KOPT-K1 (cell line): Measurements from ENCODE around the gene MRGPRE.

Experiments
- H3K27ac ChIP-seq: fragments of 200-600 bp; sonication (generic); 2 replicates; pipeline ENCODE4 v1.5.1; 2016; ENCODE audit warnings: antibody characterized with exemption, mild to moderate bottlenecking, low read depth, low read length; ENCODE audit not compliant: poor library complexity, severe bottlenecking
- H3K36me3 ChIP-seq: fragments of 200-600 bp; sonication (generic); 2 replicates; pipeline ENCODE4 v1.5.1; 2017; ENCODE audit warnings: antibody characterized with exemption, mild to moderate bottlenecking, low read length, moderate library complexity; ENCODE audit not compliant: insufficient read depth
- H3K9me3 ChIP-seq: fragments of 200-600 bp; sonication (generic); 2 replicates; pipeline ENCODE4 v1.5.1; 2017; ENCODE audit warnings: antibody characterized with exemption, low read length, mild to moderate bottlenecking; ENCODE audit not compliant: insufficient read depth, poor library complexity, severe bottlenecking

The MRGPRE gene

DNA sequence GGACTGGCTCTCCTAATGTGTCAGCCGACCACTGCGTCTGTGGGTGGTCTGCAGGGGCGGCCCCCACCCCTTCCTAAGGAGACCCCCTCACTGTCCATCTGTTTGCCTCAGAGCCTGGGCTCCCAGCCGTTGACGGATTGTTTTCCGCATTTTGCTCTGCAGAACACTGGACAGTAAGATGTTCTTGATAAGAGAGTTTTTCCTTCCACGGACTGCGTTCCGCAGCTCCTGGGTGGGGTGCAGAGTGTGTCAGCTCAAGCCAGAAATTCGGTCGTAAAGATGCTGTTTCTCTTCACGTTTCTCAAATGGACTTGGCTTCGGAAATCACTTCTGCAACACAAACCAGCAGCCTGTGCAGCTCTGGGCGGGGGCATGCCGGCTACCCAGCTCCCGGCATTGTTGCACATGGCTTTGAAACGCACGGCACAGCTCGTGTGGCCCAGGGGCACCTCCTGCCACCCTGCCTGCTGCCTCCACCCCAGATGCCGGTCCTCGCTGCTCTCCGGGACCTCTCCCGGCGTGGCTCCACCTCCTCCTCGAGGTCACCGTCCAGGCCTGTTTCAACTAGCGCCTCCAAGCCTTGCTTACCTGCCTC lies 10.7 kb downstream of the MRGPRE start:
- H3K36me3 ChIP-seq = no peaks in the 10 kb centered on the region
- no peaks in the 10 kb centered on the region for H3K9me3 ChIP-seq

DNA sequence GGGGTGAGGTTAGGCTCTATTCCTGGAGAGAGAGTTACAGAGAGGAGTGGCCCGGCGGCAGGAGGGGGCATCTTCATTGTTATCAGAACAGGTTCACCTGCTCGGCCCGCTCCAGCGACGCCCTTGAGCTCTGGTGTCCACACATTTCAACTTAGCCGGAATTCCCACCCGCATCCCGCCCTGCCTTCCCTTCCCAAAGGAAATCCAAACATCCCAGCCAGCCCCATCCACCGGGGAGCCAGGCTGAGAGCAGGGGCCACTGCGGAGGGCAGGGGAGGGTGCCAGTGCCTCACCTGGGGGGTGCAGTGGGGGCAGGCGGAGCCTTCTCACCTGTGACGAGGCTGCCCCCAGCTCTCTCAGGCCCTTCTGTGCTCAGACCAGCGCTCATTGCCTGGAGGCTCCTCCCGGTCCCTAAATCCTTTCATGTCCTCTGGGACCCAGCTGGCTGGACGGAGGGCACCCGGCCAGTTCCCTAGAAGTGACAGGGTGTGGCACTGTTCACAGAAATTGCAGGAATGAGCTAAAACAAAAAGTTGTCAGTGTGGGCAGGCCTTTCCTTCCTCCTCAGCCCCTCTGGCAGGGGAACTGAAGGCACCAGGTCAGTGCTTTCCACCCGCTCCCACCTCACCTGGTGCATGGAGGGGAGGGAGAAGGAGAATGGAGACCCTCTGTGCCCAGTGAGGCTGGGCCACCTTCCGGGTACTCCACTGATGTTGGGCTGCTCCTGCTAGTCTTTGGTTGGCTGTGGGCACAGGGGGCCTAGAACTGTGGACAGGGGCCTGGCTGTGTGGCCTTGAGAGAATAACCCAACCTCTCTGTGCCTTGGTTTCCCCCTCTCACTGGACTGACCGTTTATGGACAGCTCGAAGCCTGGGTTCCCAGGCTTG lies 11.5 kb downstream of the MRGPRE start:
- Histone ChIP-seq H3K27ac (no peak overlapping the region), H3K36me3 (no peaks in the 10 kb centered on the region), H3K9me3 (no peaks in the 10 kb centered on the region)

More for the DNA sequence above, 10.7 kb downstream of the MRGPRE start:
- no peak overlapping the region for H3K27ac ChIP-seq

DNA sequence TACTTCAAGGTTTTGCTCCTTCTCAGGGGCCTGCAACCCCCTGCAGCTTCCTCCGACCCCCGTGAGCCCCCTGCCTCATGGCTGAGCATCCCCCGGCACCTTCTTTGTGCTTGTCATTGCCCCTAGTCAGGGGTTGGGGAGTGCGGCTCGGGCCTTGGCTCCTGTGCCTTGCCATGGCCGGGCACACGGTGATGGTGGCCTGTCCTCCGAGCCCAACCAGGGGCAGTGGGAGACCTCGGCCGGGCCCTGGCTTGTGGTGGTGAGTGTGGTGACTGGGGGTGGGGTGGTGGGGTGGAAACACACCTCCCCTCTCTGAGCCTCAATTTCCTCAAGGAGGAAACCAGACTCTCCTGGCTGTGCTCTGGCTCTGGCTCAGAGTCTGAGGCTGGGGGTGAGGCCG lies 12.1 kb downstream of the MRGPRE start:
- no peak overlapping the region for H3K27ac ChIP-seq
- no peaks in the 10 kb centered on the region for H3K36me3 ChIP-seq
- no peaks in the 10 kb centered on the region for H3K9me3 ChIP-seq

DNA sequence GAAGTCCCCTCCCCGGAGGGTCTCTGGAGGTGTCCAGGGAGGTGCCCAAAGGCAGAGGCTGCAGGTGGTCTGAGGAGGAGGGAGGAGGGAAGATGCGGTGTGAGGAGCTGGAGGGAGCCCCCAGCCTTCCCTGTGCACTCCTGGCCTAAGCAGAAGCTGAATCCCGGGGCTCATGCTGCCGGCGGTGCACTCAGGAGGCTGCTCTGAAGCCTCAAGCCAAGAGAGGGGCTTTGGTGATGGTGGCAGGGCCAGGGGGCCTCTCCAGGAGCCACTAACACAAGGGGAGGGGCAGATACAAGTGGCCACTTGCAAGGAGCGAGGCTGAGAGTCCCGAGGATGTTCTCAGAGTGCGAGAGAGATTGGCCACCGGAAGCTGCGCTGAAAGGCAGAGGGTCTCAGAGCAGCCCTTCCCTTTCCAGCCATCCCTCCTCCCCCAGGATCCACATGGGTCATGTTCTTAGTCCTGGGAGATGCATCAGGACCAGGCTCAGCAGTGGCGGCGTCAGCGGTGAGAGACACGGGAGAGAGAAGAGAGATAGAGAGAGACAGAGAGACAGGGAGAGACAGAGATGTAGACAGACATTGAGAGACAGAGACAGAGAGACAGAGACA lies 12.8 kb downstream of the MRGPRE start:
- Histone ChIP-seq H3K36me3 (no peaks in the 10 kb centered on the region), H3K27ac (no peak overlapping the region), H3K9me3 (no peaks in the 10 kb centered on the region)

DNA sequence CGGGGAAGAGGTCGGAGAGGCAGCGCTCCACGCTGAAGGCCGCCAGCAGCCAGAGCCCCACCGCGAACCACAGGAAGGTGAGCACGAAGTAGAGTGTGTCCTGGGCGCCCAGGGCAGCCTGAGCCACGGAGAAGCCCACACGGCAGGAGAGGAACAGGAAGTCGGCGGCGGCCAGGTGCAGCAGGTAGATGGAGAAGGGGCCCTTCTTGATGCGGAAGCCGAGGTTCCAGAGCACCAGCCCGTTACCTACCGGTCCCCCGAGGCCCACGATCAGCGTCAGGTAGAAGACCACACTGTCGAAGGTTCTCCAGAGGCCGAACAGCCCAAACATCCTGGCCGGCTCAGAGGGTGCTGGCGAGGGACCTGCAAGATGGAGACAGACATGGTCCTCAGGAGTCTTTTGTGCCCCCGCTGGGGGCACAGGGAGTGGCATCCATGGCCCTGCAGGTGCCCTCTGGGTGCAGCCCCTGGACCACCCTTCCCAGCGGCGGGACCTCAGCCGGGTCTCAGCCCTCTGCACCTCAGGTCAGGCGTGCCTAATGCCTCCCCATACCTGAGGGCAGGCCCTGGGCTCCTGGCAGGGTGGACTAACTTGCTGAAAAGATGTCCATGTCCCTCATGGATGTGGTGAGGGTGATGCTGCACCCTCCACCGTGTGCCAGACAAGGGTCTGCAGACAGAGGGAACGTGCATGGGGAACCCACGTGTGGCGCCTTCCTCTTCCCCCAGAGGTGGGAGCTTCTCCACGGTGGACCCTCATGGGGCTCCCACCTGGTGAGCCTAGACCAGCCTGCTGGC lies 13.5 kb downstream of the MRGPRE start, which contains the start of gene MRGPRG:
Gene MRGPRG (minus strand): TSS at position 331 of the 798 bp plus-strand sequence. CDS start 0 bp downstream, at position 331.
- H3K27ac ChIP-seq = no peak within 1 kb of the TSS
- H3K36me3 ChIP-seq = no peaks in the 10 kb centered on the region
- H3K9me3 ChIP-seq = no peaks in the 10 kb centered on the region

DNA sequence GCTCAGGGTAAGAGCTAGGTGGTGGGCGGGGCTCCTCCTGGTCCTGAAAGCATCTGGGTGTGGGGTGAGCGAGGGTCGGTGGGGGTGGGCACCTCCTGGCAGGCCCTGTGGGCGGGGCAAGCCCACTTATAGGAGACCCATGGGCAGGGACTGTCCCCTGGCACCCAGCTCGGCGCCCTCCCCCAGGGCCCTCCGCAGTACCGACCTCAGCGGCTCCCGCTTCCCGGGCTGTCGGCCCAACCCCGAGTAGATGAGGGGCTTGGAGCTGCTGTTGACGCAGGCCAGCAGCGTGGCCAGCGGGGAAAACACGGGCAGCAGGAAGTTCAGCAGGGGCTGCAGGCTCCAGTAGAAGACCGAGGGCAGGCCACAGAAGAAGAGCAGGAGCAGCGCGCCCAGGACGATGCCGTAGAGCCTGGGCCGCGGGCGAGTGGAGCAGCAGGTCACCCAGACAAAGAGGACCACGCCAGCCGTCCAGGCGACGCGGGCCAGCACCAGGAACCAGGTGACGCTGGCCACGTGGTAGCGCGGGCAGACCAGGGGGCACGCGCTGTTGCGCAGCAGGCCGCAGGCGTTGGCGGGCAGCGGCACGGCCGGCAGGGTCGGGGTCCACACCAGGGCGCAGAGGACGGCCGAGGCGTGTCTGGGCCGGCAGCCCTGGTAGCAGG lies 14.3 kb downstream of the MRGPRE start:
- Histone ChIP-seq H3K9me3 (no peaks in the 10 kb centered on the region), H3K36me3 (no peaks in the 10 kb centered on the region), H3K27ac (no peak overlapping the region)

DNA sequence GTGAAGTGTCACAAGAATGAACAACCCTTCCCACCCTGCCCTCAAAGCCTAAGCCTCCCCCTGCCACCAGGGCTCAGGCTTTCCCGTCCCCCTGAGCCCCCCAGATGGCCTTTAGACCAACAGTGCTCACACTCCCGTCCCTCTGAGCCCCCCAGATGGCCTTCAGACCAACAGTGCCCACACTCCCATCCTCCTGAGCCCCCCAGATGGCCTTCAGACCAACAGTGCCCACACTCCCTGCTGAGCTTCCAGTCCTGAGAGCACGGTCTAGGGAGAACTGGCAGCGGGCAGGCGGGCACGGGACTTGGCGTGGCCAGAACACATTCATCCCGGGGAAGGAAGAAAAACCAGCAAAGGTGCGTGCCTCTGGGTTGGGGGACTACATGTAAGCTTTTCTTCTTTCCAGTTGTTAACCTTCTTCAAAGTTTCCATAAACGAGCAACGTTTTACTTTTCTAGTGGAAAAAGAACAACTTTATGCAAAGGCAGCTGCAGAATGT lies 16.1 kb downstream of the MRGPRE start:
- H3K27ac ChIP-seq = no peak overlapping the region
- no peaks in the 10 kb centered on the region for H3K9me3 ChIP-seq
- no peaks in the 10 kb centered on the region for H3K36me3 ChIP-seq

DNA sequence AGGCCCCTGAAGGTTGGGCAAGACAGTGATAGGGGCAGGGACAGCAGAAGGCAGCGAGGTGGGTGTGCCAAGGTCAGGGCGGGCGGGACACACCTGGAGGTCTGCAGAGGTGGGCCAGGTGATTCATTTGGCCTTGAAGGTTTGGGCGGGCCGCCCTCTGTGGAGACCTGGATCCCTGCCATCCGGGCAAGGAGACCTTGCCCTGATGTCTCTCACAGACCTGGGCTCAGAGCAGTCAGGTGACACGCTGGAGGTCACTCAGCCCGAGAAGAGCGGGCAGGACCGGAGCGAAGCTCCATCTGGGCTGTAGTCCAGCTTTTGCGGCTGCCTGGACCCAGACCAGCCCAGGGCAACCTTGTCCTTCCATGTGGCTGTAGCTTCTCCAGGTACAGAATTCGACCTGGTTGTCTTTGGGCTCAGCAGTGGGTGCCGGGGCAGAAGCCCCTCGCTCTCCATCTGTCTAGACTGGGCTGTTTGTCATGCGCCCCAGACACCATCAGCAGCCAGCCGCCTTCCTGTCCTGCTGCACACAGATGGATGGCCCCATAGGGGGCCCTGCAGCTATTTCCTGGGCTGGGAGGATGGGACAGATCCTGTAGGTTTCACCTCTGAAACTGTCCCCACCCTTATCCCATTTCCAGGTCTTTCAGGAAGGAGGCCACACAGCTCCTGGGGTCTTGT lies 16.7 kb downstream of the MRGPRE start:
- H3K36me3 ChIP-seq = no peaks in the 10 kb centered on the region
- H3K9me3 ChIP-seq = no peaks in the 10 kb centered on the region
- no peak overlapping the region for H3K27ac ChIP-seq

DNA sequence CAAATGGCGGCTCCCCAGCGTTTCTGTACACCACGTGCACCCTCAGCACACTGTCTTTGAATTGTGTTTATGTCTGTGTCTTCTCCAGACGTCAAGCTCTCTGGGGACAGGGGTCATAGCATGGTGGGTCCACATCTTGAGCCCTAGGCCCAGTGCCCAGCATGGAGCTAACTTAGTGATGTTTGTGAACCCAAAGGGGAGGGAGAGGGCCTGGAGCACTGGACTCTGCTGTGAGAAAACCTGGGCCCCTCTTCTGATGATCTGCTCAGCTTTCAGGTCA lies 17.9 kb downstream of the MRGPRE start:
- Histone ChIP-seq H3K36me3 (no peaks in the 10 kb centered on the region), H3K9me3 (no peaks in the 10 kb centered on the region), H3K27ac (no peak overlapping the region)

GRCh38 chr11:3213659-3214419 lies 18.4 kb downstream of the MRGPRE start:
- Histone ChIP-seq H3K36me3 (no peaks in the 10 kb centered on the region), H3K9me3 (no peaks in the 10 kb centered on the region), H3K27ac (no peak overlapping the region)

GRCh38 chr11:3208272-3208671 lies 23.9 kb downstream of the MRGPRE start:
- Histone ChIP-seq H3K27ac (no peak overlapping the region), H3K36me3 (no peaks in the 10 kb centered on the region), H3K9me3 (no peaks in the 10 kb centered on the region)

DNA sequence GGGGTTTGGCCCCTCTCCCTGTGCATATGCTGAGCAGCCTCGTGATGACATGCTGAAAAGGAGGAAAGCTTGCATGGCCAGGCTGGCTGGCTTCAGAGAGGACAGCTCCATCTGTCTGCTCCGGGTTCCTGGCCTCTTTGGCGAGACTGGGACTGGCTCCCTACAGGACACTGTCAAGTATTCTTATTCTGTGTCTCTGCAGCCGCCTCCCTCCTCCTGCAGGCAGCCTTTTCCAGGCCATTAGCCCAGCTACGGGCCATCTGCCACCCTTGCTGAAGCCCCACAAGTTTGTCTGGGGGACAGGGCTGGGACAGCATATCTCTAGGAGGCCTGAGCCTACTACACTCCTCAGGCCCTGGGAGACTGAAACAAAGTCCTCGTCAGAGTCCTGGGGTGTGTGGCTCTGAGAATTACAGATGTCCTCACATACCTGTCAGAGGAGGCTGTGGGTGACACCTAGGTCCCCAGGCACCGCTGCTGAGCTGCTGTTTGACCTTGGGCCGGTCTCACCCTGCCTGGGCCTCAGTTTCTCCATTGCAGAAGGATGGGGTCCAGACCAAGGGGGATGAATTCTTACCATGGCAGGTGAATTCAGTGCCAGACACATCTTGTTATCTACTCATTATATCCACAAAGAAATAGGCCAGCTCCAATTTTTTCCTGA lies 24.6 kb downstream of the MRGPRE start:
- Histone ChIP-seq H3K9me3 (no peaks in the 10 kb centered on the region), H3K36me3 (no peaks in the 10 kb centered on the region)

DNA sequence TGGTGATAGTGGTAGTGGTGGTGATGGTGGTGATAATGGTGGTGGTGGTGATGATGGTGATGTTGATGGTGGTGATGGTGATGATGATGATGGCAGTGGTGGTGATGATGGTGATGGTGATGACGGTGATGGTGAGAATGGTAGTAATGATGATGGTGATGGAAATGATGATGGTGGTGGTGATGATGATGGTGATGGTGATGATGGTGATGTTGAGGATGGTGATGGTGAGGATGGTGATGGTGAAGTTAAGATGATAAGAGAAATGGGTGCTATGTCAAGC lies 25.4 kb downstream of the MRGPRE start:
- no peaks in the 10 kb centered on the region for H3K36me3 ChIP-seq
- no peaks in the 10 kb centered on the region for H3K9me3 ChIP-seq
- no peak overlapping the region for H3K27ac ChIP-seq

More for the DNA sequence above, 24.6 kb downstream of the MRGPRE start:
- H3K27ac ChIP-seq = no peak overlapping the region
